ENCODE data around the gene ZNF284.

The ZNF284 gene

GRCh38 chr19:44071824-44072542 lies at the start of gene ZNF284:
Gene ZNF284, plus strand, starts transcription at chr19:44072159. Its CDS starts 4,231 bp downstream, at chr19:44076390.
- DNase-seq, result peak; percentile 84 to 92
- no peak for TF ChIP-seq CTCF (IDR thresholded peaks at IDR 0.05)
- Histone ChIP-seq H3K36me3 (peaks cover 16 to 18% (median 18%) of the 10 kb centered on the region in 3 donors), H3K4me3 (peak within 1 kb of the TSS; percentile 55 to 71), H3K4me1 (peaks cover 0 to 13% (median 8%) of the 10 kb centered on the region in 4 donors), H3K27me3 (no peaks in the 10 kb centered on the region), H3K27ac (peak within 1 kb of the TSS; percentile 50 to 70), H3K9me3 (peaks cover 4 to 16% (median 11%) of the 10 kb centered on the region in 3 donors)
- intact Hi-C loops (cut with DNase I; ENCODE audit: low total_unique reads), result no loop called here

GRCh38 chr19:44024900-44025216 lies 47.1 kb upstream of the ZNF284 start:
- intact Hi-C loops (cut with DNase I; ENCODE audit: low total_unique reads), result no loop called here
- Histone ChIP-seq H3K36me3 (peaks cover 31 to 35% (median 33%) of the 10 kb centered on the region in 3 donors), H3K4me3 (peak overlapping the region; percentile 66 to 71), H3K27me3 (no peaks in the 10 kb centered on the region), H3K4me1 (peaks cover 0 to 14% (median 3%) of the 10 kb centered on the region in 4 donors), H3K27ac (peak overlapping the region; percentile 61 to 64), H3K9me3 (peaks cover 0 to 32% (median 23%) of the 10 kb centered on the region in 3 donors)
- TF ChIP-seq CTCF (IDR thresholded peaks at IDR 0.05), result no peak
- no peak for DNase-seq

- Histone ChIP-seq H3K36me3 (peaks cover 37 to 40% (median 38%) of the 10 kb centered on the region in 3 donors), H3K4me1 (peaks cover 0 to 14% (median 3%) of the 10 kb centered on the region in 4 donors), H3K9me3 (peaks cover 0 to 37% (median 26%) of the 10 kb centered on the region in 3 donors), H3K4me3 (peak within 1 kb of the TSS; percentile 66 to 71), H3K27ac (peak within 1 kb of the TSS; percentile 61 to 64), H3K27me3 (no peaks in the 10 kb centered on the region)
- no peak for TF ChIP-seq CTCF (IDR thresholded peaks at IDR 0.05)
- intact Hi-C loops (cut with DNase I; ENCODE audit: low total_unique reads), result no loop called here
- peak; percentile 84 to 88 for DNase-seq
Measured at GRCh38 chr19:44025217-44025936, 46.6 kb upstream of the ZNF284 start, which contains the start of gene ZNF222. Gene ZNF222, plus strand, starts transcription at chr19:44025379. Its CDS starts 58 bp downstream, at chr19:44025437.

- peaks cover 0 to 14% (median 3%) of the 10 kb centered on the region in 4 donors for H3K4me1 ChIP-seq
- no peaks in the 10 kb centered on the region for H3K27me3 ChIP-seq
- H3K9me3 ChIP-seq, result peaks cover 0 to 49% (median 33%) of the 10 kb centered on the region in 3 donors
- no peak for TF ChIP-seq CTCF (IDR thresholded peaks at IDR 0.05)
- H3K4me3 ChIP-seq, result no peak overlapping the region
- no peak for DNase-seq
- peaks cover 49 to 53% (median 50%) of the 10 kb centered on the region in 3 donors for H3K36me3 ChIP-seq
- intact Hi-C loops (cut with DNase I; ENCODE audit: low total_unique reads), result no loop called here
- H3K27ac ChIP-seq, result no peak overlapping the region
Measured at GRCh38 chr19:44026622-44027021, 45.3 kb upstream of the ZNF284 start.

- no peak for DNase-seq
- Histone ChIP-seq H3K4me1 (no peaks in the 10 kb centered on the region), H3K4me3 (no peak overlapping the region), H3K27me3 (no peaks in the 10 kb centered on the region), H3K27ac (no peak overlapping the region), H3K36me3 (peaks cover 63 to 79% (median 70%) of the 10 kb centered on the region in 3 donors), H3K9me3 (peaks cover 4 to 95% (median 83%) of the 10 kb centered on the region in 3 donors)
- intact Hi-C loops (cut with DNase I; ENCODE audit: low total_unique reads), result no loop called here
- no peak for TF ChIP-seq CTCF (IDR thresholded peaks at IDR 0.05)
Measured at GRCh38 chr19:44032001-44032610, 39.9 kb upstream of the ZNF284 start.

Data from tibial artery (tissue), 4 donors.